Pancreas (tissue), 10 donors: ENCODE measurements around the gene EEF2K. TPM values are rescaled to one million over a fixed set of nuclear protein-coding genes. Genes with fewer than 3 reads are reported as not detected.
A peak's percentile ranks its signal among the peaks of the same experiment; 100 is the strongest.

Experiments
- ATAC-seq, 4 donors: fragments of 200-7000 bp; cut with Tn5 transposase; one replicate each; pipeline versions ENCODE4 v1.8.0 to v1.9.1; 2020; ENCODE audit warnings: mild to moderate bottlenecking in 4 of 4, moderate library complexity in 4 of 4
- DNase-seq, 6 donors: peaks; one replicate each; pipeline ENCODE4 v3.0.0-alpha.2; 2020
- FAIRE-seq: peaks from 2 replicates; lab custom pipeline; 2012; peaks lifted over from hg19 to GRCh38; lab: Jason Lieb, UNC
- H3K27ac ChIP-seq, 4 donors: fragments of 200-600 bp; sonication (generic); 1 replicate in 3 of 4; 2 replicates in 1 of 4; pipeline versions ENCODE4 v1.5.0 to v1.8.0; 2020
- H3K27me3 ChIP-seq, 4 donors: fragments of 200-600 bp; one replicate each; pipeline ENCODE4 v1.8.0; 2021
- H3K36me3 ChIP-seq, 3 donors: fragments of 200-600 bp; sonication (generic) in 1 of 3; one replicate each; pipeline versions ENCODE4 v1.5.0 to v1.8.0; 2020 to 2021
- H3K4me1 ChIP-seq, 3 donors: fragments of 200-600 bp; one replicate each; pipeline ENCODE4 v1.8.0; 2021
- H3K4me3 ChIP-seq, 4 donors: fragments of 200-600 bp; sonication (generic) in 2 of 4; one replicate each; pipeline versions ENCODE4 v1.5.0 to v1.8.0; 2020 to 2021
- H3K9me3 ChIP-seq, 4 donors: fragments of 200-600 bp; one replicate each; pipeline ENCODE4 v1.8.0; 2021
- WGBS, 2 donors: extraction: QIAGEN DNeasy Blood & Tissue Kit; methylation state at CpG; one replicate each; pipeline ENCODE4 v1.1.7; 2013; 5-methylcytosine and 5-hydroxymethylcytosine counted together
- intact Hi-C, 3 donors: fragments of 100-400 bp; cut with DNase I; formaldehyde crosslinking; loops; one replicate each; pipeline versions ENCODE4 v1.11.1 to v1.14.2; 2022
- polyA plus RNA-seq, 2 donors: library from polyadenylated mRNA; stranded (reverse); fragments of 200-250 nt; gene quantifications; one replicate each; pipeline ENCODE4 v1.2.3, GENCODE V29; 2013
- total RNA-seq, 6 donors: library from RNA; stranded (reverse); fragmentation: NEBNext Ultra II Directional in 4 of 6; extraction: Animal tissue kit (Norgen Biotek cat#: 25700) in 4 of 6; gene quantifications; one replicate each; pipeline versions ENCODE4 v1.2.1 to v1.2.4, GENCODE V29; 2021 to 2023
- TF ChIP-seq, protein P1 (sequence below), 4 donors: fragments of 200-600 bp; sonication (generic) in 3 of 4; IDR thresholded peaks; one replicate each; pipeline versions ENCODE4 v1.5.0 to v1.8.0; 2021; ENCODE audit warnings: antibody characterized with exemption in 4 of 4
- donor health status: healthy with polysubstance abuse.
- donor health status: DM: no; HTN: no; CAD: no; lungs with moderate emphysema.
- donor health status: DM: no; HTN: no; CAD: no.
- donor health status: control.
- donor health status: control.
- donor health status: Bipolar disorder and iron deficiency.
- donor health status: DM: yes; HTN: yes; CAD: no.
- donor health status: DM: no; HTN: no; CAD: no.
- donor health status: DM: no; HTN: no; CAD: no.
- donor health status: DM: yes; HTN: yes; CAD: no.

EEF2K gene
- total and polyA plus RNA-seq, 8 donors = 6.1 to 21.1 (median 16.5) TPM

DNA sequence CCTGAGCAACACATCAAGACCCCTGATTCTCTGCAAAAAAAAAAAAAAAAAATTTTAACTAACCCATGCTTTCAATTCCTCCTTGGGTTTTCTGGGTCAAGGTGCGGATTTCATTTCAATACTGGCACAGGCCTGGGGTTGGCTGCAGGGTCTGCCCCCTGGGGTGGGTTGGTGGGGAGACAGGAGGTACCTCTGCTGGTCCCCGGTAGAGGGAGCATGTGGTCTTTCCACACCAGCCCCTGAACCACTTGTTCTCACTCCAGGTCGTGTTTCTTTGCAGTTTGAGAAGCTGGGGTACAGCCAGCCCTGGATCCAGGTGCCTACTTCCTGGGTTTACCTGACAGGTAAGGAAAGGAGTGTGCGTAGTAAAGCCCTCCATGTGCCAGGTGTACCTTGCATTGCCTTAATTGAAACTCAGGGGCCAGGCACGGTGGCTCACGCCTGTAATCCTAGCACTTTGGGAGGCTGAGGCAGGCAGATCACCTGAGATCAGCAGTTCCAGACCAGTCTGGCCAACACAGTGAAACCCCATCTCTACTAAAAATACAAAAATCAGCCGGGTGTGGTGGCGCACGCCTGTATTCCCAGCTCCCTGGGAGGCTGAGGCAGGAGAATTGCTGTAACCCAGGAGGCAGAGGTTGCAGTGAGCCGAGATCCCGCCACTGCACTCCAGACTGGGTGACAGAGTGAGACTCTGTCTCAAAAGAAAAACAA, 22.0 kb upstream of the EEF2K start:
- Histone ChIP-seq H3K27ac (no peak overlapping the region), H3K27me3 (no peaks in the 10 kb centered on the region), H3K4me3 (no peak overlapping the region), H3K9me3 (no peaks in the 10 kb centered on the region), H3K4me1 (peaks cover 0 to 10% (median 4%) of the 10 kb centered on the region in 3 donors), H3K36me3 (no peaks in the 10 kb centered on the region)
- TF ChIP-seq, protein P1, sequence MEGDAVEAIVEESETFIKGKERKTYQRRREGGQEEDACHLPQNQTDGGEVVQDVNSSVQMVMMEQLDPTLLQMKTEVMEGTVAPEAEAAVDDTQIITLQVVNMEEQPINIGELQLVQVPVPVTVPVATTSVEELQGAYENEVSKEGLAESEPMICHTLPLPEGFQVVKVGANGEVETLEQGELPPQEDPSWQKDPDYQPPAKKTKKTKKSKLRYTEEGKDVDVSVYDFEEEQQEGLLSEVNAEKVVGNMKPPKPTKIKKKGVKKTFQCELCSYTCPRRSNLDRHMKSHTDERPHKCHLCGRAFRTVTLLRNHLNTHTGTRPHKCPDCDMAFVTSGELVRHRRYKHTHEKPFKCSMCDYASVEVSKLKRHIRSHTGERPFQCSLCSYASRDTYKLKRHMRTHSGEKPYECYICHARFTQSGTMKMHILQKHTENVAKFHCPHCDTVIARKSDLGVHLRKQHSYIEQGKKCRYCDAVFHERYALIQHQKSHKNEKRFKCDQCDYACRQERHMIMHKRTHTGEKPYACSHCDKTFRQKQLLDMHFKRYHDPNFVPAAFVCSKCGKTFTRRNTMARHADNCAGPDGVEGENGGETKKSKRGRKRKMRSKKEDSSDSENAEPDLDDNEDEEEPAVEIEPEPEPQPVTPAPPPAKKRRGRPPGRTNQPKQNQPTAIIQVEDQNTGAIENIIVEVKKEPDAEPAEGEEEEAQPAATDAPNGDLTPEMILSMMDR (IDR thresholded peaks at IDR 0.05) = no peak
- no peak for FAIRE-seq
- ATAC-seq = no peak
- intact Hi-C loops = no loop called here
- no peak for DNase-seq
- WGBS, 2 donors = 68 to 79% methylated on average over 11 of the region's 11 CpGs

DNA sequence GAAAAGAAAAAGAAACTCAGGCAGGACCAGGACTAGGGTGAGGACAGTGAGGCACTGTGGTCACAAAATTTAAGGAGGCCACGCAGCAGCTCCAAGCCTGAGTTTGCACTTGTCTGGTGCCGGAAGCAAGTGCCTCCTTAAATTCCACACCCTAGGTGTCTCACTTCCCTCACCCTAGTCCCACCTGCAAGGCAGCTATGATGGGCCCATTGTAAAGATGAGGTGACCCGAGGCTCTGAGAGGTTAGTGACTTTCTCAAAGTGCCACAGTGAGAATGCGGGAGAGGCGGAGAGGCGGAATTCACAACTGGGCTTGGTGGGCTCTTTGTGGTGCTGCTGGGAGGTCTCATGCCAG, 21.5 kb upstream of the EEF2K start:
- WGBS, 2 donors = 83 to 88% methylated on average over 6 of the region's 6 CpGs
- Histone ChIP-seq H3K27ac (no peak overlapping the region), H3K9me3 (no peaks in the 10 kb centered on the region), H3K27me3 (no peaks in the 10 kb centered on the region), H3K4me3 (no peak overlapping the region), H3K36me3 (no peaks in the 10 kb centered on the region), H3K4me1 (peaks cover 0 to 15% (median 9%) of the 10 kb centered on the region in 3 donors)
- DNase-seq (no peak), FAIRE-seq (no peak), ATAC-seq (no peak)
- TF ChIP-seq, protein P1 (IDR thresholded peaks at IDR 0.05) = no peak
- intact Hi-C loops = no loop called here

DNA sequence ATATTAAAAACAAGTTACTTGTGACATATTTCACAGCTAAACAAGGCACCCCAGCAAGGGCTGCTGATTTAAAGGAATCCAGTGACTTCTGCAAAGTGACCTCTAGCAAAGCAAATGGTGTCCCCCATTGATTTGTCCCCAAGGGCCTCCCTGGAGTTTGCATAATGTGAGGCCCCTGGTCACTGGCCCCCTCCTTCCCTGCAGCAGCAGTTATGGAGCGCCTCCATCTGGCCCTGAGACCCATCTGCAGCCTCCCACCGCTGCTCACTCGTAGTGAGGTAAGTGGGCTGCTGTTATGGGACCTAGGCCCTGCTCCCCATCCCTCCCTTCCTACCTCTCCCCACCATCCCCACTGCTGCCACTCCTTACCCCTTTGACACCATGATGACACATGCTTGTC, 19.6 kb upstream of the EEF2K start:
- ATAC-seq = no peak

DNA sequence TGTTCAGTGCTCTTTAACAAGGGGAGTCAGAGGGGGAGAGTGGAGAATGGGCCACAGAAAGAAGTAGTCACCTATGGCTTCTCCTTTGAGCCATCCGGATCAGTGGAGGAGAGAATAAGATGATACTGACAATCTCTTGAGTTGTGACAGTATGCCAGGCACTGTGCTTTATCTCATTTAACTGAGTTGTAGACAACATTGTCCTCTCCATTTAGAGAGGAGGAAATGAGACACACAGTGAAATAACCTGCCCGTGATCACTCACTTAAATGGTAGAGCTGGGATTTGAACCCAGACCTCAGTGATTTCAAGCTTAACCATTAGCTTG, 17.8 kb upstream of the EEF2K start:
- DNase-seq (no peak), FAIRE-seq (no peak), ATAC-seq (no peak)
- 58 to 60% methylated on average over 2 of the region's 2 CpGs for WGBS, 2 donors
- H3K4me3 ChIP-seq = no peak overlapping the region
- H3K36me3 ChIP-seq = no peaks in the 10 kb centered on the region
- peaks cover 0 to 24% (median 12%) of the 10 kb centered on the region in 3 donors for H3K4me1 ChIP-seq
- H3K27me3 ChIP-seq = no peaks in the 10 kb centered on the region
- H3K27ac ChIP-seq = peak overlapping the region in 2 of 4 donors; percentile 10 to 33
- TF ChIP-seq, protein P1 (IDR thresholded peaks at IDR 0.05) = no peak
- H3K9me3 ChIP-seq = no peaks in the 10 kb centered on the region
- intact Hi-C loops = loop anchor here in 2 of 3 donors (5.0 kb wide), 1 partner anchor 186 kb away; the partner anchor contains the start of gene PDZD9 (in 2 of the 2)

More for the DNA sequence above, 19.6 kb upstream of the EEF2K start:
- no peak overlapping the region for H3K27ac ChIP-seq
- DNase-seq (no peak), FAIRE-seq (no peak)
- no peak overlapping the region for H3K4me3 ChIP-seq
- 79 to 91% methylated on average over 3 of the region's 3 CpGs for WGBS, 2 donors
- TF ChIP-seq, protein P1 (IDR thresholded peaks at IDR 0.05) = no peak
- peaks cover 0 to 19% (median 12%) of the 10 kb centered on the region in 3 donors for H3K4me1 ChIP-seq
- H3K9me3 ChIP-seq = no peaks in the 10 kb centered on the region
- H3K27me3 ChIP-seq = no peaks in the 10 kb centered on the region
- H3K36me3 ChIP-seq = no peaks in the 10 kb centered on the region
- intact Hi-C loops = loop anchor here in 2 of 3 donors (5.0 kb wide), 1 partner anchor 184 kb away; the partner anchor contains the start of gene PDZD9 (in 2 of the 2)
